IPS-18c (cell line): ENCODE results near the gene S100A2.
"Not testable (repeated sequence)": the region's sequence is repeated elsewhere in the genome, so short reads cannot be mapped to it uniquely, and the experiment has no call there.

Source experiments
- H3K4me3 ChIP-seq: 2 replicates; pipeline ENCODE4 v1.7.0; 2013; ENCODE audit warnings: low read depth, mild to moderate bottlenecking, low read length, moderate library complexity; ENCODE audit not compliant: insufficient read depth
- H3K9me3 ChIP-seq: one replicate; pipeline ENCODE4 v1.6.1; 2013; ENCODE audit warnings: mild to moderate bottlenecking, low read length, moderate library complexity; ENCODE audit not compliant: control insufficient read depth, insufficient read depth

The S100A2 gene

DNA sequence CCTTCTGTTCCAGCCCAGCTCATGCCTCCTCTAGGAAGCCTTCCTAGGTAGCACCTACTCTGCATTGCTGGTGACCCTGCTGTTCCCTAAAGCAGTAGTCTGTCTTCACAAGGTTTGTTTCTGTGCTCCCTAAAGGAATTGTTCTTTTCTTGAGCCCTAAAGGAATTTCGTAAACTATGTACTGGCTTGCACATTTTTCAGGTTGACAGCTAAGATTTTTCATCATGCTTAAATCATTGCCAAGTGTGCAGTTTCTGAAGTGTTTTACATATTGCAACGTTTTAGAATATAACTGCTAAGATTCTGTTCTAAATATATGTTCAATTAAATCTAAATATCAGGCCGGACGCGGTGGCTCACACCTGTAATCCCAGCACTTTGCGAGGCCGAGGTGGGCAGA lies 34.2 kb upstream of the S100A2 start:
- no peak overlapping the region for H3K4me3 ChIP-seq
- H3K9me3 ChIP-seq, result no peaks in the 10 kb centered on the region

DNA sequence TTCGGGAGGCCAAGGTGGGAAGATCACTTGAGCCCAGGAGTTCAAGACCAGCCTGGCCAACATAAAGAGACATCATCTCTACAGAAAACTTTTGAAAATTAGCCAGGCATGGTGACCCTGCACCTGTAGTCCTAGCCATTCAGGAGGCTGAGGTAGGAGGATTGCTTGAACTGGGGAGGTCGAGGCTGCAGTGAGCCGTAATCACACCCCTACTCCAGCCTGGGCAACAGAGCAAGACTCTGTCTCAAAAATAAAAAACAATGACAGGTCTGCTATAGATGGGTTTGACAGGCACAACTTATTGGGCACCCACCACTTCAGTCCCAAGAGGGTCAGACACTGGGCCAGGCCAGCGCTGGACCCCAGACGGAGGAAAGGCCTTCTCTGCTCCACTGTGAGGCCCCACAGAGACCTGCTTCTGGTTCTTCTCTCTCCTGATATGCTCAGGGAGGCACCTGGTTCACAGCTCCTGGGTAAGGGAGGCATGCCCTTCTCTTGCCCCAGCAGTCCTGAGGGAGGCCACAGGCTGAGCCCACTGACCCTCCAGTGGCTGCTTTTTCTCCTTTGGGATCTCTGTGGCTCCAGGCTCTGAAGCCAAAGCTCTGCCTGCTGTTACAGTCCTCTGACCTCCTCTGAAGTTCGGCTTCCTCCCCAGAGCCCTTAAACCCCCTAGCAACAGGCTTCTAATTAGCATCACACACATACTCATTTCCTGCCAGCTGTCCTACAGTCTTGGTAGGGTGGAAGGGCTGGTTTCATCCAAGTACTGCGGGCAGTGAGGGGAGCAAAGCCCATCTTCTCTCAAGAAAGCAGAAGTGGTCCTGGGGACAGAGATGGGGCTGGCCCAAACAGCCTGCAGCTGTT lies 32.9 kb upstream of the S100A2 start:
- Histone ChIP-seq H3K9me3 (no peaks in the 10 kb centered on the region), H3K4me3 (0 out of 2 replicates have a peak overlapping the region, but pooled peaks have one; percentile 2)

DNA sequence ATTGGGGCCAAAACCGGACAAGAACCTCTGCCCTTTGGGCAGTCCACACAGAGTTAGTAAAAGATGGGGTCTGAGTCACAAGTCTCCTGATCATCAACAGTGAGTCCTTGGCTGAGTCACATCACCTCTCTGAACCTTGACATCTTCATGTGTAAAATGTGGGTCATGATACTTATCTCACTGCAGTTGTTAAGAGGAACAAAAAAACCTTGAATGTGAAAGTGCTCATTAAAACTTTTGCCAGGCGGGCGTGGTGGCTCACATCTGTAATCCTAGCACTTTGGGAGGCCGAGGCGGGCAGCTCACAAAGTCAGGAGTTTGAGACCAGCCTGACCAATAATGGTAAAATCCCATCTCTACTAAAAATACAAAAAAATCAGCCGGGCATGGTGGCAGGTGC lies 31.6 kb upstream of the S100A2 start:
- no peaks in the 10 kb centered on the region for H3K9me3 ChIP-seq
- no peak overlapping the region for H3K4me3 ChIP-seq

DNA sequence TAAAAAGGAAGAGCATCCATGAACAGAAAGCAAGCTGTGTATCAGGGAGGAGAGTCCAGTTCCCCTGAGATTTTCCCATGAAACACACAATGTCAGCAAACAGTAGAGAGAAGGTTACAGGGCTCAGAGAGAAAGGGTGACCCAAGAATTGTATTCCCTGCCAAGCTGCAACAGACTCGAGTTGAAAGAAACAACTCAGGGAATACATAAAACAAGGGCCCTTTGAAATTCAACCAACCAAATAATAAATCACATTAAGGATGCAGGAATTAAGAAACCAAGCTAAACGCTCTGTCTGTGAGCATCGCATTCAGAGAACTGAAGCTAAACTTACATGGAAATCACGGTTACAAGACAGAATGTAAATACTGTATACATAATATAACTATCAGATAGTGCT lies 27.1 kb upstream of the S100A2 start:
- H3K4me3 ChIP-seq, result no peak overlapping the region
- H3K9me3 ChIP-seq, result no peaks in the 10 kb centered on the region

DNA sequence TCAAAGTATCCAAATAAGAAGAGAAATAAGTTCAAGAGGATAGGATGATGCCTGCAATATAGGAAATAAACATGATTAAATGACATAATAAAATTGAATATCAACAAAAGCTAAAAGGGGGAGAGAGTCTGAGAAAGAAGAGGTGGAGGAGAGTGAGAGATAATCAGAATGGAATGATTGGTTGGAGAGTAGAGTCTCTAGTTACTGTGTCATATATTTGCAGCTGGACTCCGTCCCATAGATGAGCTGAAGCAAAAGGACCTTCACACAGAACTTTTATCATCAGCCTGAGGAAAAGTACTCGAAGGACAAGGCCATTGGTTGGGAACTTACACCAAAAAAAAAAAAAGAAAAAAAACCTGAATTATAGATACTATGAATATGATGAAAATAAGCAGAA lies 22.8 kb upstream of the S100A2 start:
- Histone ChIP-seq H3K9me3 (no peaks in the 10 kb centered on the region), H3K4me3 (no peak overlapping the region)

DNA sequence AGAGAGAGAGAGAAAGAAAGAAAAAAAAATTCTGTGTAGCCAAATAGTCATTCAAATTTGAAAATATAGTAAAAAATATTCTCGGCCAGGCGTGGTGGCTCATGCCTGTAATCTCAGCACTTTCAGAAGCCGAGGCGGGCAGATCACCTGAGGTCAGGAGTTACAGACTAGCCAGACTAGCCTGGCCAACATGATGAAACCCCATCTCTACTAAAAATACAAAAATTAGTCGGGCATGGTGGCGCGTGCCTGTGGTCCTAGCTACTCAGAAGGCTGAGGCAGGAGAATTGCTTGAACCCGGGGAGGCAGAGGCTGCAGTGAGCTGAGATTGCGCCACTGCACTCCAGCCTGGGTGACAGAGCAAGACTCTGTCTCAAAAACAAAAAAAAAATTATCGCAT lies 22.4 kb upstream of the S100A2 start:
- H3K9me3 ChIP-seq, H3K4me3 ChIP-seq: not testable (repeated sequence)

DNA sequence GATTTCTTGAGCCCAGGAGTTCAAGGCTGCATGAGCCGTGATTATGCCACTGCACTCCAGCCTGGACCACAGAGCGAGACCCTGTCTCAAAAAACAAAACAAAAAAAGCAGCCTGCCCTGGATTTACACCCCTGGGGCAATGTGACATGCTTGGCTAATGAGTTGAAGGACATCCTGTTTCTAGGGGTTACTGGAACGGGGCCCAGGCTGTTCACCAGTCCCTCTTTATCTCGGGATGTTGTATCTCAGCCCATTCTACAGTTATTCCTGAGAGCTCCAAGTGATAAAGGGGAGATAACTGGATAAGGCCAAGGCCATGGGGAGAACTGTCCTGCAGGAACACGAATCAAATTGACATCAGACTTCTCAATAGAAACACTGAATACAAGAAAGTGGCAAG lies 21.7 kb upstream of the S100A2 start:
- H3K4me3 ChIP-seq, result no peak overlapping the region
- no peaks in the 10 kb centered on the region for H3K9me3 ChIP-seq

DNA sequence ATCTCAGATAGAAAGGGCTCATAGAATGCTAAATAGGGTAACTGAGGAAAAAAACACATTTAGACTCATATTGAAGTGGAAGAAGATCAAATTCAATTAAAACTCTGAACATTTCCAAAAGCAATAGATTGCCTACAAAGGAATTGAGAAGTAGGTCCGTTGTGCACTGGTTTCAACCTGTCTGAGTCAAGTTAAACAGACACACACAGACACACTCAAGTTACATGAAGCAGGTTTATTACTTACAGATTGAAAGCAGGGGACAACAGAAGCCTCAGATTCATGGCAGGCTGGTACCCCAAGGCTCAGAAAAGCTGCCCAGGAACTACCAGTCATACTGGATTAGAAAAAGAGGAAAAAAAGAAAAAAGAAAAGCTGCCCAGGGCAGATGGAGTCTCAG lies 20.7 kb upstream of the S100A2 start:
- Histone ChIP-seq H3K9me3 (no peaks in the 10 kb centered on the region), H3K4me3 (no peak overlapping the region)

DNA sequence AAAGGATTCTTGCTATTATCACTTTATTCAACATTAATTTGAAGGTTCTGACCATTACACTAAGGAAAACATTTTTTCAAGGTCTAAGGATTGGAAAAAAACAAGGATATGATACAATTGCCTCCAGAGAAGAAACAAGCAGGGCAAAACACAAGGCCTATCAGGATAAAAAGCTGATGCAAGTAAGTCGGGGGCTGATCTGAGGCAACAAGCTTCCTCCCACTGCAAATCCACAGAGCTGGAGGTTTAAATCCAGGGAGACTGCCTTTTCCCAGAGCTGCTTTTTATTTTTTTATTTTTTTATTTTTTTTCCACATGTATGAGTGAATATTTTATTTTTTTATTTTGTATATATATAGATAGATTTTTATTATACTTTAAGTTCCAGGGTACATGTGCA lies 19.4 kb upstream of the S100A2 start:
- no peak overlapping the region for H3K4me3 ChIP-seq
- no peaks in the 10 kb centered on the region for H3K9me3 ChIP-seq

DNA sequence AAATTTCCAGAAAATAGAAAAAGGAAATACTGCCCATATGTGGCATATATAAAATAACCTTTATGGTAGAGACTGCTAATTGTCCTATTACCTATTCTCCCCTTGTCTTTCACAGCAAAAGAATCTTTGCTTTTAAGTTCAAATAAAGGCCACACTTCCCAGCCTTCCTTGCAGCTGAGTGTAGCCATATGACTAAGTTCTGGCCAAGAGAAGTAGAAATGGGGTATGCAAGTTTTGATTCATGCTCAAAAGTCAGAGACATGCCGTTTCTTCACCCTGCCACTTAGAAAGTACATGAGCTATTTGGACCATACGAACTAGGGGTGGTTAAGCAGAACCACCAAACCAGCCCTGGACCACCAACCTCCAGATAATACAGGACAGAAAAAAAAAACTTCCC lies 18.3 kb upstream of the S100A2 start:
- H3K4me3 ChIP-seq, result no peak overlapping the region
- no peaks in the 10 kb centered on the region for H3K9me3 ChIP-seq

DNA sequence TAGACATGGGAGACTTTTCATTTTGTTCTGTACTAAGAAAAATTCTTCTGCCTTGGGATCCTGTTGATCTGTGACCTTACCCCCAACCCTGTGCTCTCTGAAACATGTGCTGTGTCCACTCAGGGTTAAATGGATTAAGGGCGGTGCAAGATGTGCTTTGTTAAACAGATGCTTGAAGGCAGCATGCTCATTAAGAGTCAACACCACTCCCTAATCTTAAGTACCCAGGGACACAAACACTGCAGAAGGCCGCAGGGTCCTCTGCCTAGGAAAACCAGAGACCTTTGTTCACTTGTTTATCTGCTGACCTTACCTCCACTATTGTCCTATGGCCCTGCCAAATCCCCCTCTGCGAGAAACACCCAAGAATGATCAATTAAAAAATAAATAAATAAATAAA lies 17.9 kb upstream of the S100A2 start:
- H3K9me3 ChIP-seq, result not testable (repeated sequence)

DNA sequence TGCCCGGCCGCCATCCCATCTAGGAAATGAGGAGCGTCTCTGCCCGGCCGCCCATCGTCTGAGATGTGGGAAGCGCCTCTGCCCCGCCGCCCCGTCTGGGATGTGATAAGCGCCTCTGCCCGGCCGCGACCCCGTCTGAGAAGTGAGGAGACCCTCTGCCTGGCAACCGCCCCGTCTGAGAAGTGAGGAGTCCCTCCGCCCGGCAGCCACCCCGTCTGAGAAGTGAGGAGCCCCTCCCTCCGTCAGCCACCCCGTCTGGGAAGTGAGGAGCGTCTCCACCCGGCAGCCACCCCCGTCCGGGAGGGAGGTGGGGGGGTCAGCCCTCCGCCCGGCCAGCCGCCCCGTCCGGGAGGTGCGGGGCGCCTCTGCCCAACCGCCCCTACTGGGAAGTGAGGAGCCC lies 17.2 kb upstream of the S100A2 start:
- H3K9me3 ChIP-seq, result not testable (repeated sequence)

More for the DNA sequence above, 17.9 kb upstream of the S100A2 start:
- H3K4me3 ChIP-seq, result not testable (repeated sequence)

DNA sequence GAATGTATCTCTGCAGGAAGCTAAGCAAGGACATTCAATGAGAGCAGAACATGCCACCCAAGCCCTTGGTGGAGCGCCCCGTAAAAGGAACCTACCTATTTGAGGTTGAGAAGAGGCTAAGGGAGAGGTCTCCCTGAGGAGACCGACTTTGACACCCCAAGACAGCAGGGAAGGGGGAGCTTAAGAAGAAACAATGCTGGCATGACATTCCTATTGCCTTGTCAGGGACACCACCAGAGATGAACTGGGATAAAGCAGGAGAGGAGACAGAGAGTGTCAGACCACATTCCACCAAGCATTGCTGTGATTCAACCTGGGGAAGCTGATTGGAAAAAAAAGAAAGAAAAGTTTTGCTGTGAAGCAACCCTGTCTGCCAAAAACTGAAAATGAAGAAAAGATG lies 13.3 kb upstream of the S100A2 start:
- H3K9me3 ChIP-seq, result peaks cover 2% of the 10 kb centered on the region
- H3K4me3 ChIP-seq, result no peak overlapping the region

More for the DNA sequence above, 17.2 kb upstream of the S100A2 start:
- not testable (repeated sequence) for H3K4me3 ChIP-seq

DNA sequence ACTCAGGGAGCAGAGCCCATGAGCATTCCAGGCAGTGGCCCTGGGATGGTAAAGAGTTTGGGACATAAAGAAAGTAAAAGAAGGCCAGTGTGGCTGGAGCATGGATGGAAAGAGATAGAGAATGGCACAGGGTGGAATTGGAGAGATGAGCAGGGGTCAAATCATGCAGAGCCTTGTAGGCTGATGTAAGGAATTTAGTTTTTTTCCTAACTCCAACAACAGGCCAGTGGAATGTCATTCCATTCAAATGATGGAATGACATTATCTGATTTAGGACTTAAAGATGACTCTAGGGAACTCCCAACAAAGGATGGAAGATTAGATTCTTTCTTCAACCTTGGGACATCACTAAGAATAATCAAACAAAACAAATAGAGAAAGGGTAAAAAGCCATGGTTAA lies 12.8 kb upstream of the S100A2 start:
- H3K4me3 ChIP-seq, result no peak overlapping the region

DNA sequence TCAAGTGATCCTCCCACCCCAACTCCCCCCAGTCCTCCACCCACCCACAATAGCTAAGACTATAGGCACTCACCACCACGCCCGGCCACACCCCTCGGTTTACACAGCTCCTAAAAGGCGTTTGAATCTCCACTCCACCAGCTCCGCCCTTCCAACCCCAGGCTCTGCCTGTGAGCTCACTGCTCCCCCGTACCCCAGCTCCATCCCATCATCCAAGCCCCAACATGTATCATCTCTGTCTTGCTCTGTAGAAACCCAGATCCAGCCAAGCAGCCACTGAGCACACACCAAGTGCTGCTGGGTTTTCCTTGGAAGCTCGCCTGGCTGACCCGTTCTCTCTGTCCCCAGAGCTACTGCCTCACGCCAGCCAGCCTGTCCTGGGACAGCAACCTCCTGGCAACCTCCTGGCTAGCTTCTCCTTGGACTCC lies 12.0 kb upstream of the S100A2 start:
- H3K9me3 ChIP-seq, result peaks cover 2% of the 10 kb centered on the region
- no peak overlapping the region for H3K4me3 ChIP-seq

More for the DNA sequence above, 12.8 kb upstream of the S100A2 start:
- peaks cover 2% of the 10 kb centered on the region for H3K9me3 ChIP-seq

DNA sequence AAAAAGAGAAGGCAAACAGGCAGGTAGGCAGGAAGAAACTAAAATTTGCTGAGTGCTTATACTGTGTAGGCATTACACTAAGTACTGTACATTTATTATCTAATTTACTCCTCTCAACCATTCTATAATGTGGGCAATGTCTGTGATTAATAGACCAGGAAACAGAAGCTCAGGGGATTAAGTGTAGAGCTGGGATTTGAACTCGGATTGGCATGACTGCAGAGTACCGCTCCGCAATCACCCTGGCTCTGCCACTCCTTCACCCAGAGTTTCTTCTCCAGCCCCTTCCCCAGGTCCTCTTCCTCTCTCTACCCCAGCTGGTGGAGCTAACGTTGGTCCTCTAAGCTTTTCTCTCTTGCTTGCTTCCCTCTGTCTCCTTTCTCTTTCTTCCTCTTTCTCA lies 11.5 kb upstream of the S100A2 start:
- Histone ChIP-seq H3K9me3 (peaks cover 4% of the 10 kb centered on the region), H3K4me3 (no peak overlapping the region)

DNA sequence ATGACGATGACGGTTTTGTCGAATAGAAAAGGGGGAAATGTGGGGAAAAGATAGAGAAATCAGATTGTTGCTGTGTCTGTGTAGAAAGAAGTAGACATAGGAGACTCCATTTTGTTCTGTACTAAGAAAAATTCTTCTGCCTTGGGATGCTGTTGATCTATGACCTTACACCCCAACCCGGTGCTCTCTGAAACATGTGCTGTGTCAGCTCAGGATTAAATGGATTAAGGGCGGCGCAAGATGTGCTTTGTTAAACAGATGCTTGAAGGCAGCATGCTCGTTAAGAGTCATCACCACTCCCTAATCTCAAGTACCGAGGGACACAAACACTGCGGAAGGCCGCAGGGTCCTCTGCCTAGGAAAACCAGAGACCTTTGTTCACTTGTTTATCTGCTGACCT lies 9.9 kb upstream of the S100A2 start:
- not testable (repeated sequence) for H3K9me3 ChIP-seq, H3K4me3 ChIP-seq

DNA sequence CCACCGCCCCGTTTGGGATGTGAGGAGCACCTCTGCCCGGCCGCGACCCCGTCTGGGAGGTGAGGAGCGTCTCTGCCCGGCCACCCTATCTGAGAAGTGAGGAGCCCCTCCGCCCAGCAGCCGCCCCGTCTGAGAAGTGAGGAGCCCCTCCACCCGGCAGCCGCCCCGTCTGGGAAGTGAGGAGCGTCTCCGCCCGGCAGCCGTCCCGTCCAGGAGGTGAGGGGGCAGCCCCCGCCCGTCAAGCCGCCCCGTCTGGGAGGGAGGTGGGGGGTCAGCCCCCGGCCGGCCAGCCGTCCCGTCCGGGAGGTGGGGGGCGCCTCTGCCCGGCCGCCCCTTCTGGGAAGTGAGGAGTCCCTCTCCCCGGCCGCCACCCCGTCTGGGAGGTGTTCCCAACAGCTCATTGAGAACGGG lies 9.4 kb upstream of the S100A2 start:
- not testable (repeated sequence) for H3K9me3 ChIP-seq, H3K4me3 ChIP-seq

DNA sequence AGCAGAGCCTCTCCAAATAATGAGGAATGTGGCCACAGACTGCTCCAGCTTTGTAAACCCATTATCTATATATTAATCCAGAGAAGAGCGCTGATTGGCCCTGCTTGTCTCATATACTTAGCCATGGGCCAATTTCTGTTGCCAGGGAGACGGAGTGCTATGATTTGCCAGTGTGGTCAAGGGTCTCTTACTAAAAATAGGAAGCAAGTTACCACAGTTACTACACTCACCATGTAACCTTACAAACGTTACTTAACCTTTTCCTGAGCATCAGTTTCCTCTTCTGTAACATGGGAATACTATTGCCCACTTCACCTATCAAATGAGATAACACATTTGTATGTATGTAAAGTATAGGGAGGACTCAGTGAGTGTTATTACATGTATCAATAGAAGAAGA lies 7.7 kb upstream of the S100A2 start:
- Histone ChIP-seq H3K4me3 (no peak overlapping the region), H3K9me3 (peaks cover 4% of the 10 kb centered on the region)
